Measurements from ENCODE around the gene NEURL3. TPM values are rescaled to one million over a fixed set of nuclear protein-coding genes. Genes with fewer than 3 reads are reported as not detected.
A peak's percentile ranks its signal among the peaks of the same experiment; 100 is the strongest.

NEURL3 gene
- total and polyA plus RNA-seq, 10 donors, result 0.32 to 1.2 (median 0.64) TPM; not detected in 2

DNA sequence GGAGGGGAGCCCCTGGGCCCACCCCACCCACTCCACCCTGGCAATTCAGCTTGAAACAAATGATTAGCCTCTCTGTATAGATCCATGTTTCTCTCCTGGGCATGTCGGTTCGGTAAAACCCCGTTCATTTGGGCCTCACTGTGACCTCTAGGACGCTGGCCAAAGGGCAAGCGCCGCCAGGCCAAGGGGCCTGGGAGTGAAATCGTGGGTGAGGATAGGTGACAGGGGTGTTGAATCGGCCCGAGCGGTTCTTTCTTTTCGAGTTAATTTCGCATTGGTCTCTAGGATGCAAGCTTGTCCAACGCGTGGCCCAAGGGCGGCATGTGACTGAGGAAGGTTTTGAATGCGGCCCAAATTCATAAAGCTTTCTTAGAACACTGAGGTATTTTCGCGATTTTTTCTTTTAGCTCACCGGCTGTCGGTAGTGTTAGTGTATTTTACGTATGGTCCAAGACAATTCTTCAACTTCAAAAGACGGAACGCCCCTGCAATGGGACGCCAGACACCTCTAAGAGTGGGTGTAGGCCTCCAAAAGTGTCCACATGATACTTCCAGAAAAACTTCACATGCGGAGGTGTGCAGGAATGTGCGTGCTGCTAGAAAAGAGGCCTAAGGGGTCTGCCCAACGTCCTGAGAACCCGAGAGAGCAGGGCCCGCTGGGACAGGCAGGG lies 21.6 kb upstream of the NEURL3 start:
- H3K27ac ChIP-seq, result peak overlapping the region in 7 of 8 donors; percentile 77 to 85 (median 82)
- no peaks in the 10 kb centered on the region for H3K27me3 ChIP-seq (replicated peaks in 1 of 7)
- DNase-seq, result no peak
- TF ChIP-seq POLR2A (IDR thresholded peaks at IDR 0.05), result no peak
- TF ChIP-seq, protein P1, sequence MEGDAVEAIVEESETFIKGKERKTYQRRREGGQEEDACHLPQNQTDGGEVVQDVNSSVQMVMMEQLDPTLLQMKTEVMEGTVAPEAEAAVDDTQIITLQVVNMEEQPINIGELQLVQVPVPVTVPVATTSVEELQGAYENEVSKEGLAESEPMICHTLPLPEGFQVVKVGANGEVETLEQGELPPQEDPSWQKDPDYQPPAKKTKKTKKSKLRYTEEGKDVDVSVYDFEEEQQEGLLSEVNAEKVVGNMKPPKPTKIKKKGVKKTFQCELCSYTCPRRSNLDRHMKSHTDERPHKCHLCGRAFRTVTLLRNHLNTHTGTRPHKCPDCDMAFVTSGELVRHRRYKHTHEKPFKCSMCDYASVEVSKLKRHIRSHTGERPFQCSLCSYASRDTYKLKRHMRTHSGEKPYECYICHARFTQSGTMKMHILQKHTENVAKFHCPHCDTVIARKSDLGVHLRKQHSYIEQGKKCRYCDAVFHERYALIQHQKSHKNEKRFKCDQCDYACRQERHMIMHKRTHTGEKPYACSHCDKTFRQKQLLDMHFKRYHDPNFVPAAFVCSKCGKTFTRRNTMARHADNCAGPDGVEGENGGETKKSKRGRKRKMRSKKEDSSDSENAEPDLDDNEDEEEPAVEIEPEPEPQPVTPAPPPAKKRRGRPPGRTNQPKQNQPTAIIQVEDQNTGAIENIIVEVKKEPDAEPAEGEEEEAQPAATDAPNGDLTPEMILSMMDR (IDR thresholded peaks at IDR 0.05 in 8 of 11, conservative IDR thresholded peaks at IDR 0.05 in 3 of 11), result no peak
- no peak for TF ChIP-seq POLR2AphosphoS5 (IDR thresholded peaks at IDR 0.05)
- WGBS, 5 donors, result 76 to 86% (median 78%) methylated on average over 27 to 29 of the region's 29 CpGs
- no peaks in the 10 kb centered on the region for H3K9me3 ChIP-seq
- intact Hi-C loops (cut with DNase I; ENCODE audit: low total_unique reads), result no loop called here
- H3K4me1 ChIP-seq, result peaks cover 25 to 86% (median 53%) of the 10 kb centered on the region in 6 donors
- peak overlapping the region in 7 of 8 donors; percentile 26 to 78 (median 53) for H3K4me3 ChIP-seq
- no peaks in the 10 kb centered on the region for H3K36me3 ChIP-seq

DNA sequence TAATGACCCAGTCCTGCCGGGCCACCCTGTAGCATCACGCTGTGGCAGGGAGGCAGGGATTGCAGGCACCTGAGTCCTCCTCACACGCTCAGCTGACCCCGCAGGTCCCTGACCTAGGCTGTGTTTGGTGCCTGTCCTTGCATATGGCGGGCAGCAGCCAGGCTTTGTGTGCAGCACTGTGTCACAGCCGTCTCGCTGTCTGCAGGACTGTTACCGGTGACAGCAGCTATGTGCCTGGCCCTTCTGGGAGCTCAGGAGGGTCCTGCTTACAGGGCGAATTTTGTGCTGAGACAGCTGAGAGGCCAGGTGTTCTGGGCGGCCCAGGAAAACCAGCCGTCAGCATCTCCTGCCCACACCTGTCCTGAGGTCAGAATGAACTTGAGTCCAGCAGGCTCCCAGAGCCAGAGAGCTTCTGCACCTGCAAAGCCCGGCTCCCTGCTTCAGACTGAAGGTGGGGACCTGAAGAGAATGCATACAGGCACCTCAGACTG lies 21.0 kb upstream of the NEURL3 start:
- no peaks in the 10 kb centered on the region for H3K27me3 ChIP-seq (replicated peaks in 1 of 7)
- peaks cover 19 to 80% (median 47%) of the 10 kb centered on the region in 6 donors for H3K4me1 ChIP-seq
- peak overlapping the region in 1 of 8 donors; percentile 78 for H3K4me3 ChIP-seq
- H3K9me3 ChIP-seq, result no peaks in the 10 kb centered on the region
- TF ChIP-seq POLR2A (IDR thresholded peaks at IDR 0.05) (no peak), POLR2AphosphoS5 (IDR thresholded peaks at IDR 0.05) (no peak)
- TF ChIP-seq, protein P1 (IDR thresholded peaks at IDR 0.05 in 8 of 11, conservative IDR thresholded peaks at IDR 0.05 in 3 of 11), result no peak
- 80 to 95% (median 91%) methylated on average over 1 to 12 of the region's 12 CpGs for WGBS, 5 donors
- no peak overlapping the region for H3K27ac ChIP-seq
- no peak for DNase-seq
- intact Hi-C loops (cut with DNase I; ENCODE audit: low total_unique reads), result no loop called here
- no peaks in the 10 kb centered on the region for H3K36me3 ChIP-seq

- H3K27me3 ChIP-seq (replicated peaks in 1 of 7), result no peaks in the 10 kb centered on the region
- H3K36me3 ChIP-seq, result no peaks in the 10 kb centered on the region
- TF ChIP-seq, protein P1 (IDR thresholded peaks at IDR 0.05 in 8 of 11, conservative IDR thresholded peaks at IDR 0.05 in 3 of 11), result no peak
- TF ChIP-seq POLR2A (IDR thresholded peaks at IDR 0.05), result no peak
- no peak for TF ChIP-seq POLR2AphosphoS5 (IDR thresholded peaks at IDR 0.05)
- intact Hi-C loops (cut with DNase I; ENCODE audit: low total_unique reads), result no loop called here
- WGBS, 5 donors, result 85 to 98% (median 92%) methylated on average over 4 of the region's 4 CpGs
- H3K9me3 ChIP-seq, result no peaks in the 10 kb centered on the region
- peaks cover 18 to 71% (median 41%) of the 10 kb centered on the region in 6 donors for H3K4me1 ChIP-seq
- H3K27ac ChIP-seq, result no peak overlapping the region
- no peak overlapping the region for H3K4me3 ChIP-seq
- DNase-seq, result no peak
Measured at GRCh38 chr2:96525211-96525507, 20.0 kb upstream of the NEURL3 start.

- Histone ChIP-seq H3K27ac (no peak overlapping the region), H3K9me3 (no peaks in the 10 kb centered on the region), H3K4me1 (peaks cover 18 to 66% (median 41%) of the 10 kb centered on the region in 6 donors), H3K4me3 (no peak overlapping the region), H3K27me3 (replicated peaks in 1 of 7) (no peaks in the 10 kb centered on the region), H3K36me3 (no peaks in the 10 kb centered on the region)
- no peak for DNase-seq
- WGBS, 5 donors, result 69 to 84% (median 77%) methylated on average over 13 to 15 of the region's 15 CpGs
- intact Hi-C loops (cut with DNase I; ENCODE audit: low total_unique reads), result no loop called here
- TF ChIP-seq, protein P1 (IDR thresholded peaks at IDR 0.05 in 8 of 11, conservative IDR thresholded peaks at IDR 0.05 in 3 of 11), result no peak
- no peak for TF ChIP-seq POLR2AphosphoS5 (IDR thresholded peaks at IDR 0.05)
- no peak for TF ChIP-seq POLR2A (IDR thresholded peaks at IDR 0.05)
Measured at GRCh38 chr2:96524482-96525210, 19.5 kb upstream of the NEURL3 start.
